Esophagus squamous epithelium (tissue), 5 donors: Measurements from ENCODE around the gene DOCK1. TPM values are rescaled to one million over a fixed set of nuclear protein-coding genes. Genes with fewer than 3 reads are reported as not detected.

ENCODE experiments used
- DNase-seq: peaks from one replicate; lab custom pipeline; 2025; lab: John Stamatoyannopoulos, UW
- H3K27ac ChIP-seq, 4 donors: fragments of 200-600 bp; sonication (generic); one replicate each; pipeline ENCODE4 v1.5.1; 2016 to 2019; ENCODE audit warnings: mild to moderate bottlenecking in 1 of 4
- H3K27me3 ChIP-seq, 4 donors: fragments of 200-600 bp; sonication (generic); 1 replicate in 3 of 4; 2 replicates in 1 of 4; pipeline versions ENCODE4 v1.5.1 to v1.6.0; 2017 to 2021; ENCODE audit warnings: antibody characterized with exemption in 1 of 4
- H3K36me3 ChIP-seq, 3 donors: fragments of 200-600 bp; sonication (generic); one replicate each; pipeline ENCODE4 v1.5.1; 2016 to 2019
- H3K4me1 ChIP-seq, 3 donors: fragments of 200-600 bp; sonication (generic); one replicate each; pipeline ENCODE4 v1.5.1; 2017 to 2019
- H3K4me3 ChIP-seq, 4 donors: fragments of 200-600 bp; sonication (generic); 1 replicate in 3 of 4; 2 replicates in 1 of 4; pipeline ENCODE4 v1.5.1; 2016 to 2019; ENCODE audit warnings: mild to moderate bottlenecking in 2 of 4, moderate library complexity in 1 of 4
- H3K9me3 ChIP-seq, 3 donors: fragments of 200-600 bp; sonication (generic); one replicate each; pipeline ENCODE4 v1.5.1; 2016 to 2019
- POLR2A ChIP-seq, 4 donors: fragments of 450-650 bp; IDR thresholded peaks; one replicate each; pipeline ENCODE4 v1.6.1; 2017; ENCODE audit warnings: antibody characterized with exemption in 4 of 4, mild to moderate bottlenecking in 4 of 4, moderate library complexity in 3 of 4
- WGBS, 2 donors: methylation state at CpG; one replicate each; pipeline ENCODE4 v1.1.5; 2018; 5-methylcytosine and 5-hydroxymethylcytosine counted together
- intact Hi-C: fragments of 100-400 bp; cut with DNase I; formaldehyde crosslinking; loops from one replicate; pipeline ENCODE4 v1.15.0; 2022
- total RNA-seq, 4 donors: library from RNA; depleted of rRNA; stranded (reverse); fragments of >200 nt; gene quantifications; one replicate each; pipeline ENCODE4 v1.1.0, GENCODE V29; 2016
- TF ChIP-seq, protein P1 (sequence below), 6 experiments: fragments of 450-650 bp in 4 of 6; fragments of 200-600 bp in 2 of 6; sonication (generic) in 2 of 6; IDR thresholded peaks; one replicate each; pipeline ENCODE4 v1.5.1; 2016 to 2019; ENCODE audit warnings: antibody characterized with exemption in 6 of 6, mild to moderate bottlenecking in 4 of 6, moderate library complexity in 4 of 6
- donor health status: DM: yes; HTN: yes; CAD: no.

The DOCK1 gene
- total RNA-seq, 4 donors from 2014 or later: 31.8 to 83.4 (median 49.8) TPM

GRCh38 chr10:127399668-127400067 is 494.4 kb downstream of the DOCK1 start:
- no peak overlapping the region for H3K4me3 ChIP-seq
- no peaks in the 10 kb centered on the region for H3K9me3 ChIP-seq
- intact Hi-C loops: no loop called here
- no peak for DNase-seq
- peaks cover 0 to 16% (median 0%) of the 10 kb centered on the region in 3 donors for H3K4me1 ChIP-seq
- TF ChIP-seq POLR2A (IDR thresholded peaks at IDR 0.05): no peak
- TF ChIP-seq, protein P1, sequence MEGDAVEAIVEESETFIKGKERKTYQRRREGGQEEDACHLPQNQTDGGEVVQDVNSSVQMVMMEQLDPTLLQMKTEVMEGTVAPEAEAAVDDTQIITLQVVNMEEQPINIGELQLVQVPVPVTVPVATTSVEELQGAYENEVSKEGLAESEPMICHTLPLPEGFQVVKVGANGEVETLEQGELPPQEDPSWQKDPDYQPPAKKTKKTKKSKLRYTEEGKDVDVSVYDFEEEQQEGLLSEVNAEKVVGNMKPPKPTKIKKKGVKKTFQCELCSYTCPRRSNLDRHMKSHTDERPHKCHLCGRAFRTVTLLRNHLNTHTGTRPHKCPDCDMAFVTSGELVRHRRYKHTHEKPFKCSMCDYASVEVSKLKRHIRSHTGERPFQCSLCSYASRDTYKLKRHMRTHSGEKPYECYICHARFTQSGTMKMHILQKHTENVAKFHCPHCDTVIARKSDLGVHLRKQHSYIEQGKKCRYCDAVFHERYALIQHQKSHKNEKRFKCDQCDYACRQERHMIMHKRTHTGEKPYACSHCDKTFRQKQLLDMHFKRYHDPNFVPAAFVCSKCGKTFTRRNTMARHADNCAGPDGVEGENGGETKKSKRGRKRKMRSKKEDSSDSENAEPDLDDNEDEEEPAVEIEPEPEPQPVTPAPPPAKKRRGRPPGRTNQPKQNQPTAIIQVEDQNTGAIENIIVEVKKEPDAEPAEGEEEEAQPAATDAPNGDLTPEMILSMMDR (IDR thresholded peaks at IDR 0.05): no peak
- 69 to 74% methylated on average over 5 of the region's 5 CpGs for WGBS, 2 donors
- H3K27me3 ChIP-seq: no peaks in the 10 kb centered on the region
- peaks cover 0 to 26% (median 0%) of the 10 kb centered on the region in 3 donors for H3K36me3 ChIP-seq
- no peak overlapping the region for H3K27ac ChIP-seq

DNA sequence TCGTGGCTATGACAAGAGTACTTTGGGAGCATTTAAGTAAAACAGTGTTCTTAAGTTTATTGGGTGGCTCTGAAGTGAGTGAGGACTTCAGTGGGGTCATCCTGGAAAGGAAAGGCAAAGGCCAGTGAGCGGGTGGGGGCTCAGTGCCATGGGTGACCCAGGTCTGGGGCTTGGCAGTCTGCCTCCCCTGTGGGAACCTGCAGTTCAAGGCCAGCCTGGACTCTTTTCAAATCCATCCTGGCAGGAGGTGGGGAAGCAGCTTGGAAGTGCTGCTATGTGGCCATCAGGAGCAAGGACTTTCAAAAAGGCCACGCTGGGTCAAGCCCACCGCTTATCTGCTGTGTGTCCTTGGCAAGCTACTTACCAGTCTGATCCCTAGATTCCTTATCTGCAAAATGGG is 495.0 kb downstream of the DOCK1 start:
- H3K27ac ChIP-seq: no peak overlapping the region
- H3K27me3 ChIP-seq: no peaks in the 10 kb centered on the region
- H3K4me1 ChIP-seq: peaks cover 0 to 16% (median 0%) of the 10 kb centered on the region in 3 donors
- TF ChIP-seq, protein P1 (IDR thresholded peaks at IDR 0.05): no peak
- no peak for TF ChIP-seq POLR2A (IDR thresholded peaks at IDR 0.05)
- DNase-seq: no peak
- H3K36me3 ChIP-seq: peaks cover 0 to 28% (median 0%) of the 10 kb centered on the region in 3 donors
- 88 to 91% methylated on average over 4 of the region's 4 CpGs for WGBS, 2 donors
- H3K9me3 ChIP-seq: no peaks in the 10 kb centered on the region
- intact Hi-C loops: no loop called here
- H3K4me3 ChIP-seq: no peak overlapping the region

DNA sequence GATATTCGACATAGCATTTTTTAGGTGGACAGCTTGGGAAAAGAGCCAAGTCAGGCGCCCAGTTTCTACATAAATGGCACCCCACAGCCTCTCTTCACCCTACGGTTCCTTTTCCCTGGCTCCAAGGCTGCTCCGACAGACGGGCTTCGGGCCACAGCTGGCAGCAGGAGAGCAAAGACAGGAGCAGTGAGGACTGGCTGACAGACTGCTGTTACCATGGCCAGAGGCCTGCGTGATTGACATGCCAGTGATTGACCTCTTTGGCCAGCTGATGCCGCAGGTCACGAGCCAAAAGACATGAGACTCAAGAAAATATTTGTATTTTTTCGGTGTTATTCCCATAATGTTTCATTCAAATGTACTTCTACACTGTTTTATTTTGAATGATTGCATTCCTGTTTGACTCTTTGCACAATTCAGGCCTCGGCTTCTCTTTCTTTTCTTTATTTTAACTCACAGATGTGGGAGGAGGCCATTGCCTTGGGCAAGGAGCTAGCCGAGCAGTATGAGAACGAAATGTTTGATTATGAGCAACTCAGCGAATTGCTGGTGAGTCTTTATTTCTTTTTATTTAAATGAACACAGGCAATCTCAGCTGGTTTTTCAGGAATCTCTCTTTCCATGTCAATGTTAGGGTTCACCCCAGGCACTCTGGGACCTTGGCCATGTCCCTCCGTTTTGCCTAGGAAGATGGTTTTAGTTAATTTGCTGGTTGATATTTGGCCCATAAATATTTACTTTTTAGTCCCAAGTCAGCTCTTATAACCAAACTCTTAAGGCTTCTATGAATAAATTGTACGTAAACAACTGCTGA is 497.6 kb downstream of the DOCK1 start:
- H3K36me3 ChIP-seq: peaks cover 0 to 40% (median 0%) of the 10 kb centered on the region in 3 donors
- H3K4me3 ChIP-seq: no peak overlapping the region
- intact Hi-C loops: no loop called here
- no peak for TF ChIP-seq POLR2A (IDR thresholded peaks at IDR 0.05)
- TF ChIP-seq, protein P1 (IDR thresholded peaks at IDR 0.05): no peak
- peaks cover 0 to 16% (median 0%) of the 10 kb centered on the region in 3 donors for H3K4me1 ChIP-seq
- H3K9me3 ChIP-seq: no peaks in the 10 kb centered on the region
- peak overlapping the region in 2 of 4 donors; percentile 40 to 46 for H3K27ac ChIP-seq
- 59 to 64% methylated on average over 16 of the region's 16 CpGs for WGBS, 2 donors
- DNase-seq: no peak
- H3K27me3 ChIP-seq: no peaks in the 10 kb centered on the region

DNA sequence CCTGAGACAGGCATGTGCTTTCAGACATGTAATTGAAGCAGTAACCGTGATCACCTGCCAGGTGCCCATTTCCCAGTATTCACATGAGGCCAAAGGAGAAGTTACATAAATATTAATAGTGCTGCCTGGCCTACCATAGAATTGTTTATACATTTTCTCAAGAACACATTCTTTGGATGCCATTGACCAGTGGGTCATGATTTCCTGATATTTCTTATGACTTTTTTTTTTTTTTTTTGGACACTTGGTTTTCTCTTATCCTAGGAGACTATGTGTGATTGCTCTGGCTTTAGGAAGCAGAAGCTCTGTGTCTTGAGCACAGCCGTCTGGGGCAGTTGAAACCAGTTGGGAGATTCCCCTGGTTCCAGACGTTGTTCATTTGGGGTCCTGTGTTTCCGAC is 500.0 kb downstream of the DOCK1 start:
- peaks cover 0 to 16% (median 0%) of the 10 kb centered on the region in 3 donors for H3K4me1 ChIP-seq
- H3K36me3 ChIP-seq: peaks cover 0 to 52% (median 0%) of the 10 kb centered on the region in 3 donors
- no peak overlapping the region for H3K27ac ChIP-seq
- H3K4me3 ChIP-seq: no peak overlapping the region
- H3K27me3 ChIP-seq: no peaks in the 10 kb centered on the region
- no peak for DNase-seq
- intact Hi-C loops: no loop called here
- 89 to 90% methylated on average over 3 to 4 of the region's 4 CpGs for WGBS, 2 donors
- H3K9me3 ChIP-seq: no peaks in the 10 kb centered on the region
- TF ChIP-seq POLR2A (IDR thresholded peaks at IDR 0.05): no peak
- TF ChIP-seq, protein P1 (IDR thresholded peaks at IDR 0.05): no peak

DNA sequence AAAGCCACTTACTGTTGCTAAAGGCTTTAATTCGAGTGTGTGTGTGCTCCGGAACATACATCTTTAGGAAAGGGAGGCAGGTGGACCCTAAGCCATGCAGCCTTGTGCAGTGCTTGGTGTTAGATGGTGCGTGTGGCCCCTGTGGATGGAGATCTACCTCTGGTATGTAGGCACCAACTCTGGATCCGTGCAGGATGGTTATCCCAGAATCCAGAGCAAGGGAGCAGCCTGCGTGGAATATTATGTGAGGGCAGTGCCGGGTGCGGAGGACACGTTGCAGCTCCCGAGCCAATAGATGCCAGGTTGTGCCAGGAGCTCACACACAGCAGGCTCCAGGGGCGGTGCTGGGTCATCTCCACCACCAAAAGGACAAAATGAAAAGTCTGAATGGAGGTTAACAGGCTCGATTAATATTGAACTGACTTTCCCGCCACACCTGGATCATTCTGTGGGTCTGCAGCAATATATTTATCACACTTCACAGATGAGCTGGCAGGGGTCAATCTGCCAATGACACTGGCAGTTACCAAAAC is 500.9 kb downstream of the DOCK1 start:
- H3K4me3 ChIP-seq: no peak overlapping the region
- no peak overlapping the region for H3K27ac ChIP-seq
- DNase-seq: no peak
- peaks cover 0 to 59% (median 0%) of the 10 kb centered on the region in 3 donors for H3K36me3 ChIP-seq
- intact Hi-C loops: no loop called here
- 87 to 95% methylated on average over 11 to 12 of the region's 12 CpGs for WGBS, 2 donors
- H3K4me1 ChIP-seq: peaks cover 0 to 16% (median 0%) of the 10 kb centered on the region in 3 donors
- H3K9me3 ChIP-seq: no peaks in the 10 kb centered on the region
- TF ChIP-seq, protein P1 (IDR thresholded peaks at IDR 0.05): no peak
- TF ChIP-seq POLR2A (IDR thresholded peaks at IDR 0.05): no peak
- H3K27me3 ChIP-seq: no peaks in the 10 kb centered on the region
